SIG-M5 treated with dmso at 0.1 percent for 504 hours (cell line): ENCODE measurements around the gene ATP6V0D1.
A peak's percentile ranks its signal among the peaks of the same experiment; 100 is the strongest.

Experiments used
- DNase-seq: peaks from one replicate; lab custom pipeline; 2025; ENCODE audit not compliant: unreplicated experiment; lab: John Stamatoyannopoulos, UW

ATP6V0D1 gene

DNA sequence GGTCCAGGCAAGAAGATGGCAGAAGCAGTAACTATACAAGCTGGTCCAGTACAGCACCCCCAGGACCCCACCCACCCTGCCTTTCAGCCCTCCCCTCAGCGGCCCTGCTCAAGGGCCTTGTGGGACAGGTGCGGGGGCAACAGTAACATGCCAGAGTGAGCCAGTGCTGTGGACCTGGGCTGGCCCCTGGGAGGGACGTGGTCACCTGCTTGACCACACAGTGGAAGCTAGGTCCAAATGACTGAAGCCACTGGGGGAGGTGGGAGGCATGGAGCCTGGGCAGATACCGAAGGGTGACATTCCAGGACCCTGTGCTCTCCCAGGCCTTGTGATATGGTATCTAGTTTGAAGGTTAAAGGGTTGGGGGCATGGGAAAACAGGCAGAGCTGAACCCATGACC, 17.3 kb downstream of the ATP6V0D1 start:
- no peak for DNase-seq

DNA sequence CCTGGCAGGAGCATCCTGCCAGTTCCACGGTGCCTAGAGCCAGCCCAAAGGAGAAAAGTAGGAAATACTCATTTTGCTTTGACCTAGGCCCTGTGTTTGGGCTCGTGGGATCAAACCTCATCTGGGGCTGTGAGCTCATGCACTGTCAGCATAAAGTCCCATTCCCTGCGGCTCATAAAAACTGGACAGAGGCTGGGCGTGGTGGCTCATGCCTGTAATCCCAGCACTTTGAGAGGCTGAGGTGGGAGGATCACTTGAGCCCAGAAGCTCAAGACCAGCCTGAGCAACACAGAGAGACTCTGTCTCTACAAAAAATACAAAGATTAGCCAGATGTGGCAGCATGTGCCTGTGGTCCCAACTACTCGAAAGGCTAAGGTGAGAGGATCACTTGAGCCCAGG, 17.9 kb downstream of the ATP6V0D1 start:
- no peak for DNase-seq

GRCh38 chr16:67462279-67462655, 18.7 kb downstream of the ATP6V0D1 start:
- no peak for DNase-seq

DNA sequence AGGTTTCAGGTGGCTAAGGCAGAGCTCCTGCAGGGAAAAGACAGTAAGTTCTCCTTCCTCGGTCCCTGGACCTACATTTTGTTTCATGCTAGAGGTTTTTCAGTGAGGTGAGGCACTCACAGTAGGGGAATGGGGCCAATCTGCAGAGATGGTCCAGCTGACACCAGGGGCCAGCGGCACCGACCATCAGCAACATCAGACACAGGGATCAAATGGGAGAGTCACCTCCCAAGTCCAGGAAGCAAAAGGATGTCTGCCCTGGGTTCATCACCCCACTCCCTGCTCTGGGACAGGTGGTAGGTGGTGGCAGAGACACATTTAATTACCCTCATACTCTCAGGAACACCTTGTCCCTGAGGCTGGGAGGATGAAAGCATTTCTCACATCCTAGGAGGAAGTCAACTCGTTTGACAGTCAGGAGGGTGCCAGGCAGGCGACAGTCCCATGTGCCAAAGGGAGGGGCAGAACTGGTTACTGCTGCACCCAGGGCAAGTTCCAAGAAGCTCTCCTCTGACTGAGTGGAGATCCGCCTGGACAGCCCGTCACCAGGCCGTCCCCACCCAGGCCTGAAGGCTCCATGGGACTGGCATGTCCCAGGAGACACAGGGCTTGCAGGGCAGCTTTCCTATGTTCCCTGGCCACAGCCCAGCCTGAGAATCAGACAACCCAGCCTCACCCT, 19.2 kb downstream of the ATP6V0D1 start:
- DNase-seq, result no peak

DNA sequence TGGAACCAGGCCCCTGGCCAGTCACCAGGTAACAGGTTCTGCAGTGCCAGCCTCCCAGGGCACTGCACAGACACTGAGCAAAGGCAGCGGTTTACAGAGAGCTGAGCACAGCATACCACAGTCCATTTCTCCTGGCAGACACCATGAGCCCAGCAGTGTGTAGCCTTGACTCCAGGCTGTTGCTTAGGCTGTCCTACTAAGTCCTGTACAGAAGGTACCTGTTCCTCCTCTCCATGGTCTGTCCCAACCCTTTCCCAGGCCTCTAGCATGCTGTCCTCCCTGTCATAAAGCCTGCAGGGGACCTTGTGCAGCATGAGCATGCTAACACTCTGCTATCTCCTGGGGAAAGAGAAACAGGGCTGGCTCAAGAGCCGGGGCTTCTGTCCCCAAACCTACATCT, 20.0 kb downstream of the ATP6V0D1 start:
- DNase-seq, result no peak

- DNase-seq, result no peak
These were observed 20.8 kb downstream of the ATP6V0D1 start for GRCh38 chr16:67460168-67460567.

- DNase-seq, result no peak
These were observed 21.2 kb downstream of the ATP6V0D1 start for GRCh38 chr16:67459861-67460150.

DNA sequence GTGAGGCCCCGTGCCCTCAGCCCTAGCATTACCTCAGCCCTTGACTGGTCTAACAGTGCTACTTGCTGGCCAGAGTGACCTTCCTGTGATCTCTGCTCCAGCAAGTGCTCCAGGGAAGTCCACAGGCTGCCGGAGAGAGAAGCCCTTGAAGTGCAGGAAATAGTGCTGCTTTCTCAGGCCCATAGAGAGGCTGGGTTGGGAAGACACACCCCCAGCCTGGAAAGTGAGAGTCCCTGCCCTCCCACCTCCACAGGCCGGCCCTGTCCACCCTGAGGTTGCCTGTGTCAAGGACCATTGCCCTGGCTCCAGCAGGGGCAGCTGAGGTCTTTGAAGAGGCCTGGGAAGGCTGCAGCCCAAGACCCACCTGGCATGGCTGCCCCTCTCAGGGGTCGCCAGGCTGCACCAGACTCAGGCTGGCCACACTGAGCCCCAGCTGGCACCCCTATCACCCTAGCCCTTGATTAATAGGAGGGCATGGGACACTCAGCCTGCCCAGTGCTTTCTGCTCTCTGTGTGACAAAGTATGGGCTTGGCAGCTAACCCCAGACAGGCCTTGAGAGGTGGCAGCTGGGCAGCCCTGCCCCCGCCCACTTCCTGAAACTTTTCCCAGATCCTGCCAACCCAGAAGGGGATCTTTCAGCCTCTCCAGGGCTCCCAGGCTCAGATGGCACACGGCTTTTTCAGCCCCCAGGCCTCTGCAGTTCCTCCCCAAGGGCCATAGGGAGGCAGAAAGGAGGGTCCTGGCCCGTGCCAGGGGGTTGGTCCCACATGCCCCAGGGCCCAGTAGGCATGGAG, 21.7 kb downstream of the ATP6V0D1 start:
- DNase-seq, result no peak

DNA sequence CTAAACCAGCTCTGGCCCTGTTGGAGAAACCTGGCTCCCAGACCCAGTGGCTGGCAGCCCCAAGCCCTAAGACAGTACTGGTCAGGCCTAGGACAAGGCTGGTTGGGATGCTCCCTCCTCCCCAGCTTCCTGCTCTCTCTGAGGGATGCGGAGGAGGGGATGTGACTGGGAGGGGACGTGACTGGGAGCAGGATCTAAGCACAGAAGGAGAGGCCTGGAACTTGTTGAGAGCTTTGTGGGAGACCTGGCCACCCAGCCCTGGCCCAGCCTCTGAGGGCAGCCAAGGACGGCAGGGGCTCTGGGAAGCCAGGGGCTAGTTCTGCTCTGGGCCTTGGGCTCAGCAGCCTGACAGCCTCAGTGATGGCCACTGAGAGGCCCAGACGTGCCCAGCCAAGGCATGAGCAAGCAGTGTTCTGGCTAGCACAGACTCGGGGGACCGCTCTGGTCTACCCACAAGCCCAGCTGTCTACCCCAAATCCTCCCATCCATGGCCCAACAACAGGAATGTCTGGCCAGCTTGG, 22.8 kb downstream of the ATP6V0D1 start:
- no peak for DNase-seq

DNA sequence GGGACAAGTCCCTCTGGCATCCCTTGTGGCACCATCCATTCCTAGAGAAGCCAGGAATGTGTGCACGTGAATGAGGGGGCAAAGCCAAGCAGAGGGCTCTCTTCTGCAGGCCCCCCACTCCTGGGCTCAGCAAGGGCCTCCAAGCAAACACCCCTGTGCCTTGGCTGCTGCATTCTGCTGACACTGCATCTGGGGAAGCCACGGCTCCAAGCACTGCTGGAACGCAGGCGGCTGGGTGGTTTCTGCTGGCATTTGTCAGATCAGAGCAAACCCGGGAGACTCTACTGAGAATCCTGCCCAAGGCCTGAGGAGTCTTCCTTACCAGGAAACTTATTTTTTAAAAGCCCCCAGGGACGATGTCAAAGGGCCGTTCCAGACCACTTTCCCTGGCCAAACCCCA, 23.3 kb downstream of the ATP6V0D1 start:
- no peak for DNase-seq

- no peak for DNase-seq
These were observed 24.4 kb downstream of the ATP6V0D1 start for GRCh38 chr16:67456391-67457081.

- DNase-seq, result no peak
These were observed 26.1 kb downstream of the ATP6V0D1 start for GRCh38 chr16:67454852-67455251.

DNA sequence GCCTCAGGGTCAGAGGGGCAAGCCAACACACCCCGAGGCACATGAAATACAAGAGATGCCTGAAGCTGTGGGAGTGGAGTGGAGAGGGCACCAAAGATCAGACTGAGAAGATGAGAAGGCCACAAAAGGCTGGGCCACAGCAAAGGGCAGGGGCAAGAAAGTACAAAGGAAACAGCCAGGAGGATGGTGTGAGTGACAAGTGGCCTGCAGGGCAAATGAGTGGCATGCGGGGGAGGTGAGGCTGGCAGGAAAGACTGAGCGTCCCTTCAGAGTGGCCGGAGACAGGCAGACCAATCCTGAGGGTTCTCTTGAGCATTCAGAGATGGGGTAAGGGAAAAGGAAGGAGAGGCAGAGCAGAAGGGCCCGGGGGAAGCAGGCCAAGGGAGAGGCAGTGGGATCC, 26.9 kb downstream of the ATP6V0D1 start:
- no peak for DNase-seq

DNA sequence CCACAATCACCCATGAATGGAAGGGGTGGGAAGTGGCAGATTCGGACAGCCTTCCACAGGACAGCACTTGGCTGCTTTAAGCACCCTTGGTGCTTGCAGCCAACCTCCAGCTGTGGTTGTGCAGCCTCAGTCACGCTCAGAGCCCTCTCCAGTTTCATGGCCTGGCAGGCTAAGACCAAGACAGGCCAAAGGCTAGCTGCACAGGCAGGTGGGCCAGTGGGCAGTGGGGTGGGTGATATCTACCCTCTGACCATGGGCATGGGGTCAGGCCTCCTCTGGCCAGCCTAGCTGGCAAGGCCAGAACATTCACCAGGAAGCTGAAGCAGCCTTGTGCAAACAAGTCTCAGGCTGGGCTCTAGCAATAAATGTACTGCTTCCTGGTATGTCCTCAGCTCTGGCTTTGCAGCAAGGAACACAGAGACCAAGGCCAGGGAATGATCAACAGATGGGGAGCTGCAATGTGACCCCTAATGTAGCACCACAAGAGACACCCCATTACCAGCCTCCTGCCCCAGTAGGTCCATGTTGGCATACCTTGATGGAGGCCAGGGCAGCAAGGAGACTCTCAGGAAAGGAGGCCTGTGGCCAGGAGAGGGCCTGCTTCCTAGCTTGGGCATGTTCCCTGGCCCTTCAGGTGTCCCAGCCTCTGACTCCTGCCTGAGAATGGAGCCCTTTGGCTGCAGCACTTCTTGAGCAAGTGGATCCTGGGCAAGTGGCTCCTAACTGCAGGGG, 29.1 kb downstream of the ATP6V0D1 start:
- no peak for DNase-seq

DNA sequence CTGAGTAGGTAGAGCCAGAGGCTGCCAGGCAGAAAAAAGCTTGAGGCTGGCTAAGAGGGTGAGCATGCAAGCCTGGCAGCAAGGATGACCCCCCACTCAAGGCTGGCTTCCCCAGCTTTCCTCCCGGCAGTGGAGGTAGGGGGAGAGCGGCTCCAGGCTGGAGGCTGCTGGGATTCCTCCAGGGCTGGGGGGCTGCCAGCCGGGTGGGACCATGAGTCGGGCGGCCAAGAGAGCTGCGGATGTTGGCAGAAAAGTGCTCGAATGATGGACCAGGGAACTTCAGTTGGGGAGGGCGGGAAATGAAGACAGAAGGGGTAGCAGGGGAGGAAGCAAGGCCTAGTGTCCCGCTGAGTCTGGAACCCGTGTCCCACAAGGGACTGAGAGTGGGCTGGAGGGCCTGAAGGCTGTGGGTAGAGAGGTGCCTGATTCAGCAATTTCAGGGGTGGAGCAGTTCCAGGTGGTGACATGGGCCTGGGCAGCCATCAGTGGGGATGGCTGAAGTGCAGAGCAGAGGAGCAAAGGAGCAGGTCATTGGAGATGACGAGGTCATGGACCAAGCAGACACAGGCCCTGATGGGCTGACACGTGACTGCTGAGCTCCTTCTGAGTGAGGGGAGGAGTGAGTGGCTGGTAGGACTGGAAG, 29.8 kb downstream of the ATP6V0D1 start:
- no peak for DNase-seq

GRCh38 chr16:67449739-67450138, 31.2 kb downstream of the ATP6V0D1 start:
- no peak for DNase-seq

DNA sequence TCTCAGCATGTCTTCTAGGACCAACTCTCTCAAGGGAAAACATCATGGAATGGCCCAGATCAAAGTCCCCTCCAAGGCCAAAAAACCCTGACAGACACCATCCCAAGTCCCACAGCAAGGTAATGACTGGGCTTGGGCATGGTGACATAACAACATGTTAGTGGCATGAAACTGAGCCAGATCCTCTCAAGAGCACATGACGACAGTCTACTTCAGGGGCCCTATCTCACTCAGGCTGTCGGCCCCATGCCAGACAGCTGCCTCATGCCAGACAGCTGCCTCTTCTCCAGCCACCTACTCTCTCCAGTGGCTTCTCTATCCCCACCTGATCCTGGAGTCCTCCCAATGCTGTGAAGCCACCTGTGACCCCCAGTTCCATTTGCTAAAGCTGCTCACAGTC, 31.6 kb downstream of the ATP6V0D1 start:
- DNase-seq, result no peak

- no peak for DNase-seq
These were observed 32.4 kb downstream of the ATP6V0D1 start for GRCh38 chr16:67448580-67448979.

- DNase-seq, result peak; percentile 64
These were observed 33.4 kb downstream of the ATP6V0D1 start for GRCh38 chr16:67447508-67448076.

DNA sequence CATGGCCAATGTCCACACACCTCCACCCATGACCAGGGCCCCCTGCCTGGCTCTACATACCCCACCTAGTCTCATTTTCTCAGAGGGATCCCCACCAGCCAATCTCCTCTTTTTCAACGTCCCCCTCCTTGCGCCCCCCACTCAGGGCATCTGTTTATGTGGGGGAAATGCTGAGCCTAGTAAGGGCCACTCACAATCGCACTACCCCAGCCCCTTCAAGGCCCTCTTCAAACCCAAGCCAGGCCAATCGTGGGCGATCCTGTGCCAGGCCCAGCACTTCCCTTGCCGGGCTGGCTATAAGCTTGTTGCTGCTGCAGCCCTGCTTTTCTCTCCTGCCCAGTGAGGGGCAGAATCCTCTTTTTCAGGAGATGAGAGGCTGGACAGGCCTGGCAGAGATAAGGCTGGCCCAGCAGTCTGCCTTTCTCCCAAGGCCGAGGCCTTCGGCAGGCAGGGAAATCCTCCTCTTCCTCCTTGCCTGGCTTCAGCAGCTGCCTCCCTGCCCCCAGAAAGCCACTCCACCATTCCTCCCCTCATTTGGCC, 33.9 kb downstream of the ATP6V0D1 start:
- no peak for DNase-seq
